ENCODE data around the gene FBN3.

Gene FBN3

GRCh38 chr19:8128551-8128950, 20.8 kb downstream of the FBN3 start:
- no peak overlapping the region for H3K9ac ChIP-seq (ENCODE audit: insufficient read length, low read depth)
- no peaks in the 10 kb centered on the region for H3K27me3 ChIP-seq (ENCODE audit: insufficient read depth, insufficient read length)
- H3K9me3 ChIP-seq (ENCODE audit: insufficient read depth, low read length) = no peaks in the 10 kb centered on the region
- no peaks in the 10 kb centered on the region for H3K4me1 ChIP-seq (ENCODE audit: insufficient read depth, insufficient read length)
- peaks cover 55% of the 10 kb centered on the region for H3K36me3 ChIP-seq (ENCODE audit: insufficient read depth, insufficient read length, low read length)
- H3K4me3 ChIP-seq (ENCODE audit: insufficient read length, low read depth) = no peak overlapping the region
- TF ChIP-seq SUZ12 (IDR thresholded peaks at IDR 0.05; ENCODE audit: extremely low read depth, insufficient read depth, insufficient read length) (no peak), YY1 (IDR thresholded peaks at IDR 0.05; ENCODE audit: insufficient read depth, insufficient read length) (no peak), ZNF274 (IDR thresholded peaks at IDR 0.05; ENCODE audit: low read depth, low read length) (no peak)
- DNase-seq (ENCODE audit: low read depth, low spot score) = no peak

GRCh38 chr19:8127311-8127710, 22.1 kb downstream of the FBN3 start:
- TF ChIP-seq ZNF274 (IDR thresholded peaks at IDR 0.05; ENCODE audit: low read depth, low read length) = no peak
- TF ChIP-seq YY1 (IDR thresholded peaks at IDR 0.05; ENCODE audit: insufficient read depth, insufficient read length) = no peak
- TF ChIP-seq SUZ12 (IDR thresholded peaks at IDR 0.05; ENCODE audit: extremely low read depth, insufficient read depth, insufficient read length) = no peak
- Histone ChIP-seq H3K4me1 (ENCODE audit: insufficient read depth, insufficient read length) (no peaks in the 10 kb centered on the region), H3K36me3 (ENCODE audit: insufficient read depth, insufficient read length, low read length) (peaks cover 53% of the 10 kb centered on the region), H3K4me3 (ENCODE audit: insufficient read length, low read depth) (no peak overlapping the region), H3K9me3 (ENCODE audit: insufficient read depth, low read length) (no peaks in the 10 kb centered on the region), H3K9ac (ENCODE audit: insufficient read length, low read depth) (no peak overlapping the region), H3K27me3 (ENCODE audit: insufficient read depth, insufficient read length) (no peaks in the 10 kb centered on the region)
- no peak for DNase-seq (ENCODE audit: low read depth, low spot score)

- H3K27me3 ChIP-seq (ENCODE audit: insufficient read depth, insufficient read length) = no peaks in the 10 kb centered on the region
- no peaks in the 10 kb centered on the region for H3K4me1 ChIP-seq (ENCODE audit: insufficient read depth, insufficient read length)
- no peak for TF ChIP-seq SUZ12 (IDR thresholded peaks at IDR 0.05; ENCODE audit: extremely low read depth, insufficient read depth, insufficient read length)
- no peak for TF ChIP-seq YY1 (IDR thresholded peaks at IDR 0.05; ENCODE audit: insufficient read depth, insufficient read length)
- TF ChIP-seq ZNF274 (IDR thresholded peaks at IDR 0.05; ENCODE audit: low read depth, low read length) = no peak
- peaks cover 50% of the 10 kb centered on the region for H3K36me3 ChIP-seq (ENCODE audit: insufficient read depth, insufficient read length, low read length)
- H3K9me3 ChIP-seq (ENCODE audit: insufficient read depth, low read length) = no peaks in the 10 kb centered on the region
- no peak overlapping the region for H3K9ac ChIP-seq (ENCODE audit: insufficient read length, low read depth)
- H3K4me3 ChIP-seq (ENCODE audit: insufficient read length, low read depth) = no peak overlapping the region
- DNase-seq (ENCODE audit: low read depth, low spot score) = no peak
Measured at GRCh38 chr19:8126511-8126910, 22.9 kb downstream of the FBN3 start.

- H3K27me3 ChIP-seq (ENCODE audit: insufficient read depth, insufficient read length) = no peaks in the 10 kb centered on the region
- no peaks in the 10 kb centered on the region for H3K9me3 ChIP-seq (ENCODE audit: insufficient read depth, low read length)
- no peak for DNase-seq (ENCODE audit: low read depth, low spot score)
Measured at GRCh38 chr19:8126008-8126407, 23.4 kb downstream of the FBN3 start.

GRCh38 chr19:8123683-8124082, 25.7 kb downstream of the FBN3 start:
- H3K36me3 ChIP-seq (ENCODE audit: insufficient read depth, insufficient read length, low read length) = peaks cover 40% of the 10 kb centered on the region
- H3K9me3 ChIP-seq (ENCODE audit: insufficient read depth, low read length) = no peaks in the 10 kb centered on the region
- H3K9ac ChIP-seq (ENCODE audit: insufficient read length, low read depth) = no peak overlapping the region
- DNase-seq (ENCODE audit: low read depth, low spot score) = no peak
- H3K4me1 ChIP-seq (ENCODE audit: insufficient read depth, insufficient read length) = peaks cover 4% of the 10 kb centered on the region
- H3K27me3 ChIP-seq (ENCODE audit: insufficient read depth, insufficient read length) = no peaks in the 10 kb centered on the region
- TF ChIP-seq SUZ12 (IDR thresholded peaks at IDR 0.05; ENCODE audit: extremely low read depth, insufficient read depth, insufficient read length) (no peak), ZNF274 (IDR thresholded peaks at IDR 0.05; ENCODE audit: low read depth, low read length) (no peak), YY1 (IDR thresholded peaks at IDR 0.05; ENCODE audit: insufficient read depth, insufficient read length) (no peak)
- no peak overlapping the region for H3K4me3 ChIP-seq (ENCODE audit: insufficient read length, low read depth)

More at GRCh38 chr19:8126008-8126407, 23.4 kb downstream of the FBN3 start:
- H3K4me1 ChIP-seq (ENCODE audit: insufficient read depth, insufficient read length) = peaks cover under 1% of the 10 kb centered on the region
- TF ChIP-seq SUZ12 (IDR thresholded peaks at IDR 0.05; ENCODE audit: extremely low read depth, insufficient read depth, insufficient read length) = no peak
- TF ChIP-seq ZNF274 (IDR thresholded peaks at IDR 0.05; ENCODE audit: low read depth, low read length) = no peak
- no peak for TF ChIP-seq YY1 (IDR thresholded peaks at IDR 0.05; ENCODE audit: insufficient read depth, insufficient read length)
- H3K36me3 ChIP-seq (ENCODE audit: insufficient read depth, insufficient read length, low read length) = peaks cover 45% of the 10 kb centered on the region
- H3K4me3 ChIP-seq (ENCODE audit: insufficient read length, low read depth) = no peak overlapping the region
- no peak overlapping the region for H3K9ac ChIP-seq (ENCODE audit: insufficient read length, low read depth)

- Histone ChIP-seq H3K9ac (ENCODE audit: insufficient read length, low read depth) (peak overlapping the region; percentile 53), H3K4me3 (ENCODE audit: insufficient read length, low read depth) (no peak overlapping the region), H3K4me1 (ENCODE audit: insufficient read depth, insufficient read length) (peaks cover 7% of the 10 kb centered on the region), H3K9me3 (ENCODE audit: insufficient read depth, low read length) (no peaks in the 10 kb centered on the region), H3K36me3 (ENCODE audit: insufficient read depth, insufficient read length, low read length) (peaks cover 44% of the 10 kb centered on the region), H3K27me3 (ENCODE audit: insufficient read depth, insufficient read length) (no peaks in the 10 kb centered on the region)
- DNase-seq (ENCODE audit: low read depth, low spot score) = peak; percentile 77
- TF ChIP-seq SUZ12 (IDR thresholded peaks at IDR 0.05; ENCODE audit: extremely low read depth, insufficient read depth, insufficient read length) = no peak
- no peak for TF ChIP-seq ZNF274 (IDR thresholded peaks at IDR 0.05; ENCODE audit: low read depth, low read length)
- TF ChIP-seq YY1 (IDR thresholded peaks at IDR 0.05; ENCODE audit: insufficient read depth, insufficient read length) = no peak
Measured at GRCh38 chr19:8120636-8121480, 28.5 kb downstream of the FBN3 start.

- no peak overlapping the region for H3K9ac ChIP-seq (ENCODE audit: insufficient read length, low read depth)
- no peak overlapping the region for H3K4me3 ChIP-seq (ENCODE audit: insufficient read length, low read depth)
- H3K4me1 ChIP-seq (ENCODE audit: insufficient read depth, insufficient read length) = peaks cover 7% of the 10 kb centered on the region
- H3K36me3 ChIP-seq (ENCODE audit: insufficient read depth, insufficient read length, low read length) = peaks cover 31% of the 10 kb centered on the region
- H3K27me3 ChIP-seq (ENCODE audit: insufficient read depth, insufficient read length) = no peaks in the 10 kb centered on the region
- no peak for DNase-seq (ENCODE audit: low read depth, low spot score)
- no peaks in the 10 kb centered on the region for H3K9me3 ChIP-seq (ENCODE audit: insufficient read depth, low read length)
- TF ChIP-seq SUZ12 (IDR thresholded peaks at IDR 0.05; ENCODE audit: extremely low read depth, insufficient read depth, insufficient read length) (no peak), YY1 (IDR thresholded peaks at IDR 0.05; ENCODE audit: insufficient read depth, insufficient read length) (no peak), ZNF274 (IDR thresholded peaks at IDR 0.05; ENCODE audit: low read depth, low read length) (no peak)
Measured at GRCh38 chr19:8117991-8118390, 31.4 kb downstream of the FBN3 start.

All from NT2/D1 (cell line).